Osteoblast (primary cell): Measurements from ENCODE around the gene F2RL1. TPM values are rescaled to one million over a fixed set of nuclear protein-coding genes. Genes with fewer than 3 reads are reported as not detected.

ENCODE experiments used
- DNase-seq: peaks from one replicate; pipeline ENCODE4 v3.0.0; 2011; ENCODE audit warnings: low spot score, mixed read lengths; ENCODE audit not compliant: insufficient read length; ENCODE audit errors: missing footprints
- H2AFZ ChIP-seq: 2 replicates; pipeline ENCODE4 v1.6.0; 2011; ENCODE audit warnings: mild to moderate bottlenecking, low read length
- H3K27ac ChIP-seq: 2 replicates; pipeline ENCODE4 v1.5.1; 2011; ENCODE audit warnings: mild to moderate bottlenecking, low read depth, low read length, moderate library complexity
- H3K27me3 ChIP-seq: 2 replicates; pipeline ENCODE4 v1.6.0; 2012; ENCODE audit warnings: mild to moderate bottlenecking, control low read depth, inconsistent platforms, low read length, moderate library complexity; ENCODE audit not compliant: insufficient read depth
- H3K36me3 ChIP-seq: 2 replicates; pipeline ENCODE4 v1.5.1; 2011; ENCODE audit warnings: mild to moderate bottlenecking, low read length, control low read depth, moderate library complexity; ENCODE audit not compliant: insufficient read depth
- H3K4me1 ChIP-seq: 2 replicates; pipeline ENCODE4 v1.5.1; 2011; ENCODE audit warnings: mild to moderate bottlenecking, low read length, control low read depth, moderate library complexity; ENCODE audit not compliant: insufficient read depth
- H3K4me2 ChIP-seq: 2 replicates; pipeline ENCODE4 v1.6.0; 2011; ENCODE audit warnings: mild to moderate bottlenecking, low read length; ENCODE audit not compliant: insufficient read depth
- H3K4me3 ChIP-seq: fragments of 200-600 bp; sonication (generic); 3 replicates; pipeline ENCODE4 v1.5.1; 2012; ENCODE audit warnings: mild to moderate bottlenecking, low read length, inconsistent platforms; ENCODE audit not compliant: insufficient read depth
- H3K79me2 ChIP-seq: 2 replicates; pipeline ENCODE4 v1.6.0; 2012; ENCODE audit warnings: mild to moderate bottlenecking, low read length, control low read depth, inconsistent platforms; ENCODE audit not compliant: insufficient read depth
- H3K9me3 ChIP-seq: 2 replicates; pipeline ENCODE4 v1.5.1; 2011; ENCODE audit warnings: low read depth, low read length, control low read depth
- H4K20me1 ChIP-seq: 2 replicates; pipeline ENCODE4 v1.6.0; 2012; ENCODE audit warnings: mild to moderate bottlenecking, low read length, control low read depth; ENCODE audit not compliant: insufficient read depth
- small RNA-seq: library from RNA; depleted of rRNA; stranded (forward); fragments of <200 nt; gene quantifications from one replicate; pipeline ENCODE3, GENCODE V24; 2012
- total RNA-seq: library from RNA; depleted of rRNA; stranded (reverse); fragments of >200 nt; gene quantifications from 2 replicates; pipeline ENCODE4 v1.2.3, GENCODE V29; 2012
- TF ChIP-seq, protein P1 (sequence below): IDR thresholded peaks from 2 replicates; pipeline ENCODE4 v1.5.1; 2011; ENCODE audit warnings: mild to moderate bottlenecking, low read depth, low read length, moderate library complexity; ENCODE audit errors: extremely low read depth

Gene F2RL1
- total RNA-seq, 1 donor = 1.8 TPM

- DNase-seq = no peak
- H3K9me3 ChIP-seq = no peaks in the 10 kb centered on the region
- H3K27me3 ChIP-seq = no peaks in the 10 kb centered on the region
- no peaks in the 10 kb centered on the region for H3K36me3 ChIP-seq
- H3K27ac ChIP-seq = no peak overlapping the region
- H3K4me2 ChIP-seq = no peak overlapping the region
- H2AFZ ChIP-seq = no peak overlapping the region
- H3K4me3 ChIP-seq = no peak overlapping the region
- no peaks in the 10 kb centered on the region for H4K20me1 ChIP-seq
- no peaks in the 10 kb centered on the region for H3K79me2 ChIP-seq
- TF ChIP-seq, protein P1, sequence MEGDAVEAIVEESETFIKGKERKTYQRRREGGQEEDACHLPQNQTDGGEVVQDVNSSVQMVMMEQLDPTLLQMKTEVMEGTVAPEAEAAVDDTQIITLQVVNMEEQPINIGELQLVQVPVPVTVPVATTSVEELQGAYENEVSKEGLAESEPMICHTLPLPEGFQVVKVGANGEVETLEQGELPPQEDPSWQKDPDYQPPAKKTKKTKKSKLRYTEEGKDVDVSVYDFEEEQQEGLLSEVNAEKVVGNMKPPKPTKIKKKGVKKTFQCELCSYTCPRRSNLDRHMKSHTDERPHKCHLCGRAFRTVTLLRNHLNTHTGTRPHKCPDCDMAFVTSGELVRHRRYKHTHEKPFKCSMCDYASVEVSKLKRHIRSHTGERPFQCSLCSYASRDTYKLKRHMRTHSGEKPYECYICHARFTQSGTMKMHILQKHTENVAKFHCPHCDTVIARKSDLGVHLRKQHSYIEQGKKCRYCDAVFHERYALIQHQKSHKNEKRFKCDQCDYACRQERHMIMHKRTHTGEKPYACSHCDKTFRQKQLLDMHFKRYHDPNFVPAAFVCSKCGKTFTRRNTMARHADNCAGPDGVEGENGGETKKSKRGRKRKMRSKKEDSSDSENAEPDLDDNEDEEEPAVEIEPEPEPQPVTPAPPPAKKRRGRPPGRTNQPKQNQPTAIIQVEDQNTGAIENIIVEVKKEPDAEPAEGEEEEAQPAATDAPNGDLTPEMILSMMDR = no peak
- H3K4me1 ChIP-seq = no peaks in the 10 kb centered on the region
Measured at GRCh38 chr5:76870046-76870445, 51.2 kb downstream of the F2RL1 start.

GRCh38 chr5:76874088-76874581, 55.3 kb downstream of the F2RL1 start:
- Histone ChIP-seq H3K36me3 (no peaks in the 10 kb centered on the region), H3K4me1 (peaks cover 8% of the 10 kb centered on the region), H2AFZ (no peak overlapping the region), H3K79me2 (no peaks in the 10 kb centered on the region), H3K9me3 (no peaks in the 10 kb centered on the region), H3K27me3 (peaks cover 12% of the 10 kb centered on the region), H3K4me2 (no peak overlapping the region), H3K27ac (no peak overlapping the region), H4K20me1 (no peaks in the 10 kb centered on the region), H3K4me3 (no peak overlapping the region)
- TF ChIP-seq, protein P1 = no peak
- DNase-seq = no peak

Small RNA genes lying within 50 kb of the gene (small RNA-seq; reads per million reads assigned to genes)
- not detected for gene RN7SL208P

Other genes with a start within 250 kb of the F2RL1 start
- 1.1 and 1.5 TPM in 2 replicates for gene F2RL2, start 195.6 kb upstream of the F2RL1 start, total RNA-seq
- gene F2R, start 102.9 kb upstream of the F2RL1 start, total RNA-seq = 38.7 and 41.0 TPM in 2 replicates
- not detected in 2 replicates for gene S100Z, start 31.0 kb downstream of the F2RL1 start, total RNA-seq
- gene CRHBP, start 134.0 kb downstream of the F2RL1 start, total RNA-seq = under 0.01 TPM in 1 of 2 replicates, not detected in the other
- gene AGGF1, start 211.4 kb downstream of the F2RL1 start, total RNA-seq = 22.1 and 25.7 TPM in 2 replicates